ACC112 (cell line): Measurements from ENCODE around the gene PRKCE.

ENCODE experiments used
- H2AFZ ChIP-seq: fragments of 200-600 bp; sonication (generic); one replicate; pipeline ENCODE4 v1.6.0; 2017; ENCODE audit warnings: antibody characterized with exemption, low read length; ENCODE audit not compliant: unreplicated experiment
- H3K27ac ChIP-seq: fragments of 200-600 bp; sonication (generic); 2 replicates; pipeline ENCODE4 v1.5.1; 2014; ENCODE audit warnings: low read depth, mild to moderate bottlenecking, antibody characterized with exemption, low read length, moderate library complexity
- H3K27me3 ChIP-seq: fragments of 200-600 bp; sonication (generic); 2 replicates; pipeline ENCODE4 v1.6.1; 2014; ENCODE audit warnings: mild to moderate bottlenecking, antibody characterized with exemption, low read length, moderate library complexity, mixed read lengths; ENCODE audit not compliant: insufficient read depth
- H3K36me3 ChIP-seq: fragments of 200-600 bp; sonication (generic); 2 replicates; pipeline ENCODE4 v1.6.1; 2016; ENCODE audit warnings: mild to moderate bottlenecking, antibody characterized with exemption, low read length, moderate library complexity, mixed read lengths; ENCODE audit not compliant: insufficient read depth
- H3K4me1 ChIP-seq: fragments of 200-600 bp; sonication (generic); one replicate; pipeline ENCODE4 v1.6.1; 2016; ENCODE audit warnings: low read length, mixed read lengths; ENCODE audit not compliant: insufficient read depth, unreplicated experiment, control insufficient read depth
- H3K4me3 ChIP-seq: fragments of 200-600 bp; sonication (generic); 2 replicates; pipeline ENCODE4 v1.5.1; 2014; ENCODE audit warnings: mild to moderate bottlenecking, low read depth, low read length
- H3K79me2 ChIP-seq: fragments of 200-600 bp; sonication (generic); one replicate; pipeline ENCODE4 v1.6.0; 2016; ENCODE audit warnings: low read length; ENCODE audit not compliant: control insufficient read depth, unreplicated experiment, insufficient read depth

PRKCE gene

GRCh38 chr2:45952591-45952990 is 301.1 kb downstream of the PRKCE start:
- Histone ChIP-seq H3K79me2 (no peaks in the 10 kb centered on the region), H3K27me3 (no peaks in the 10 kb centered on the region), H3K4me1 (no peaks in the 10 kb centered on the region), H3K36me3 (no peaks in the 10 kb centered on the region), H2AFZ (no peak overlapping the region), H3K4me3 (no peak overlapping the region), H3K27ac (no peak overlapping the region)

GRCh38 chr2:45953376-45954027 is 302.0 kb downstream of the PRKCE start:
- H3K27me3 ChIP-seq: no peaks in the 10 kb centered on the region
- H3K4me3 ChIP-seq: no peak overlapping the region
- H3K36me3 ChIP-seq: no peaks in the 10 kb centered on the region
- no peaks in the 10 kb centered on the region for H3K4me1 ChIP-seq
- no peak overlapping the region for H2AFZ ChIP-seq
- no peak overlapping the region for H3K27ac ChIP-seq
- no peaks in the 10 kb centered on the region for H3K79me2 ChIP-seq

- Histone ChIP-seq H3K36me3 (no peaks in the 10 kb centered on the region), H3K27ac (no peak overlapping the region), H3K4me1 (no peaks in the 10 kb centered on the region), H3K4me3 (no peak overlapping the region), H3K79me2 (no peaks in the 10 kb centered on the region), H2AFZ (no peak overlapping the region), H3K27me3 (no peaks in the 10 kb centered on the region)
These were observed 302.9 kb downstream of the PRKCE start for GRCh38 chr2:45954233-45954850.

GRCh38 chr2:45957533-45958227 is 306.2 kb downstream of the PRKCE start:
- H3K36me3 ChIP-seq: no peaks in the 10 kb centered on the region
- peaks cover 16% of the 10 kb centered on the region for H3K4me1 ChIP-seq
- H2AFZ ChIP-seq: no peak overlapping the region
- no peaks in the 10 kb centered on the region for H3K27me3 ChIP-seq
- no peaks in the 10 kb centered on the region for H3K79me2 ChIP-seq
- H3K27ac ChIP-seq: no peak overlapping the region
- H3K4me3 ChIP-seq: no peak overlapping the region

GRCh38 chr2:45960057-45960863 is 308.8 kb downstream of the PRKCE start:
- Histone ChIP-seq H3K27ac (no peak overlapping the region), H3K27me3 (no peaks in the 10 kb centered on the region), H3K4me3 (no peak overlapping the region), H3K36me3 (no peaks in the 10 kb centered on the region), H3K4me1 (peaks cover 39% of the 10 kb centered on the region), H3K79me2 (no peaks in the 10 kb centered on the region), H2AFZ (no peak overlapping the region)

GRCh38 chr2:45962177-45962921 is 310.9 kb downstream of the PRKCE start:
- Histone ChIP-seq H3K79me2 (no peaks in the 10 kb centered on the region), H3K4me3 (peak overlapping the region; percentile 27), H3K27ac (peak overlapping the region; percentile 75), H3K27me3 (no peaks in the 10 kb centered on the region), H2AFZ (no peak overlapping the region), H3K4me1 (peaks cover 41% of the 10 kb centered on the region), H3K36me3 (no peaks in the 10 kb centered on the region)

GRCh38 chr2:45963816-45964215 is 312.3 kb downstream of the PRKCE start:
- peaks cover 54% of the 10 kb centered on the region for H3K4me1 ChIP-seq
- H3K27me3 ChIP-seq: no peaks in the 10 kb centered on the region
- peak overlapping the region; percentile 71 for H3K27ac ChIP-seq
- H3K4me3 ChIP-seq: no peak overlapping the region
- no peaks in the 10 kb centered on the region for H3K79me2 ChIP-seq
- H2AFZ ChIP-seq: no peak overlapping the region
- H3K36me3 ChIP-seq: no peaks in the 10 kb centered on the region

- Histone ChIP-seq H2AFZ (peak overlapping the region; percentile 34), H3K4me3 (peak overlapping the region; percentile 28; the same call in 1 of the 2 replicates), H3K4me1 (peaks cover 59% of the 10 kb centered on the region), H3K36me3 (no peaks in the 10 kb centered on the region), H3K27ac (peak overlapping the region; percentile 71), H3K27me3 (no peaks in the 10 kb centered on the region), H3K79me2 (no peaks in the 10 kb centered on the region)
These were observed 312.9 kb downstream of the PRKCE start for GRCh38 chr2:45964223-45964841.

- Histone ChIP-seq H3K27ac (peak overlapping the region; percentile 71), H3K36me3 (no peaks in the 10 kb centered on the region), H3K4me1 (peaks cover 65% of the 10 kb centered on the region), H3K4me3 (peak overlapping the region; percentile 28; the same call in 1 of the 2 replicates), H2AFZ (peak overlapping the region; percentile 34), H3K27me3 (no peaks in the 10 kb centered on the region), H3K79me2 (no peaks in the 10 kb centered on the region)
These were observed 313.4 kb downstream of the PRKCE start for GRCh38 chr2:45964906-45965305.
